ENCODE data around the gene LOXL1.

LOXL1 gene

GRCh38 chr15:73941449-73941848, 15.2 kb downstream of the LOXL1 start:
- no peak for DNase-seq

DNA sequence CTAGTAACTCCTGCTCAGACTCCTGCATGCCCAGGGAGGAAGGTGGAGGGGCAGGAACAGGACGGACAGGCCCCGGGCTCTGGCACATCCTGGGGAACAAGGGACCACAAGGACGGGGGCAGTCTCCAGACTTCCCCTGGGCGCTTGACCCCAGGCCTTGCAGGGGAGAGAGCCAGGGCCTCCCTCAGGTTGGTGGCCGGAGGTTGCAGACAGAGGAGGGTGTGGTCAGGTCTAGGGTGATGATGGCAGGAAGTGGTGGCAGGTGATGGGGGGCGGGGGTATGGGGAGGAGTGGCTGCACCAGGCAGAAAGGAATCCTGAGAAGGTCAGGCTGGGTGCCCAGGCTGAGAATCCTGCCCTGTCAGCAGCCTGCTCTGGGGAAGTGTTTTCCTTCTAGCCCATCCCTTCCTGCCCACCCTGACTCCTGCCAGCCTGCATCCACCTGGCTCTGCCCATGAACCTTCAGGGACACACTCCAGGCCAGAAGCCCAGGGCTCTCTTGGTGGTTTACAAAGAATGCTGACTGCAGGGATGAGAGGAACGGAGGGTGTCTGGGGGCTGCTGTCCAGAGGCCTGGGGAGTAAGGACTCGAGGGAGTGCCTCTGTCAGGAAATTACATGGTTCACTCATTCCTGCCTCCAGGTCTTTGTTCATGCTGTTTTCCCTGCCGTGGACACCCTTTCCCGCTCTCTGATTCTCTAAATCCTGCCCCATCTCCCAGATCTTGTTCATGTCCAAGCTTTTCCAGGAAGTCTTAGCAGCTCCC, 15.8 kb downstream of the LOXL1 start:
- no peak for DNase-seq

DNA sequence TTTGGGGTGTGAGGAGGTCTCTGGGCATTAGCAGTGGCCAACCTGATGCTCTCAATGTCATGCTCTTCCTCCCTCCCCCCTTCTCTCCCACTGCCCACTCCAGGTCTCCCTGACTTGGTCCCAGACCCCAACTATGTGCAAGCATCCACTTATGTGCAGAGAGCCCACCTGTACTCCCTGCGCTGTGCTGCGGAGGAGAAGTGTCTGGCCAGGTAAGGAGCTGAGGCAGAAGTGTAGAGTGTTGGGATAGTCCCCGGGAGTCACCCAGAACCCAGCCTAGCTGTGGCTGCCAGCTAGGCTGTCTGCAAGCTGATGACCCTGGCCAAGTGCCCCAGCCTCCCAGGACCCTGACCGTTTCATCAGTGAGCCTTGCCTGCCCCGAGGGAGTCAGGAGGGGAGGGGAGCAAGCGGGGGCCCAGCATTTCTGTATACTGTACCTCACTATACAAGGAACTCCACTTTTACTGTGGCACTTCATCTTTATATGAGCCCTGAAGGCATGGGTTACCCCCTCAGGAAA, 16.5 kb downstream of the LOXL1 start:
- no peak for DNase-seq

GRCh38 chr15:73944161-73945129, 18.2 kb downstream of the LOXL1 start:
- DNase-seq = peak; percentile 6

DNA sequence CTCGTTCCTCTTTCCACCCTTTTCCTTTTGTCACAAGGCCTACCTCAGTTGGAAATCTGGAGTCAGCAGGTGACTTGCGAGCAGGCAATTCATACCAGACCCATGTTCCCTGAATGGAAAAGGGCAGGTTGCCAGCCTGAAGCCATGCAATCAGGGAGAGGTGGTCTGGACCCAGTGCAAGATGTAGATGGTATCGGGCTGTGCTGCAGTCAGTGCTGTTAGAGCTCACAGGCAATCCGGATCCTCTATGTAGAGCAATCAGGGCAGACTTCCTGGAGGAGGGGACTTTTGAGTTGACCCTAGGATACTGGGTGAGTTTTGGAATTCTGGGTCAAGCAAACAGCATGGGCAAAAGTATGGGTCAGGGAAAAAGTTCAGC, 18.9 kb downstream of the LOXL1 start:
- DNase-seq = no peak

- no peak for DNase-seq
Observed at GRCh38 chr15:73946046-73946721, 19.9 kb downstream of the LOXL1 start.

DNA sequence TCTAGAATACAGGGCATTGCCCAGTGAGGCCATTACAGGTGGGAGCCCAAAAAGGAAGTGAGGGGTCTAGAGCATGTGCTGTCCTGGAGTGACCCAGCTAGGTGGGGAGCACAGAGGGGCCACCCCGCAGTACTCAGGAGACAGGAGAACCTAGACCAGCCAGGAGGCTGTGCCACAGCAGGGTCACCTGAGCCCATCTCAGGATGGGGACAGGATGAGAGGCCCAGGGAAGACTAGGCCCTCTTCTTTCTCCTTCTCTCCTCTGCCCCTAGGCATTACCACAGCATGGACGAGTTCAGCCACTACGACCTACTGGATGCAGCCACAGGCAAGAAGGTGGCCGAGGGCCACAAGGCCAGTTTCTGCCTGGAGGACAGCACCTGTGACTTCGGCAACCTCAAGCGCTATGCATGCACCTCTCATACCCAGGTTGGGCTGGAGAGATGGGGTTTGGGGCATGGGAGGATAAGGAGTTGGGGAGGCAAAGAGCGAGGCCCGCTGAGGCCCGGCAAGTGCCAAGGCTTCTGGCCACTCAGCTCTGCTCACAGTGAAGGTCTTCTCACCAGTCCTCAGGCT, 20.6 kb downstream of the LOXL1 start:
- no peak for DNase-seq

DNA sequence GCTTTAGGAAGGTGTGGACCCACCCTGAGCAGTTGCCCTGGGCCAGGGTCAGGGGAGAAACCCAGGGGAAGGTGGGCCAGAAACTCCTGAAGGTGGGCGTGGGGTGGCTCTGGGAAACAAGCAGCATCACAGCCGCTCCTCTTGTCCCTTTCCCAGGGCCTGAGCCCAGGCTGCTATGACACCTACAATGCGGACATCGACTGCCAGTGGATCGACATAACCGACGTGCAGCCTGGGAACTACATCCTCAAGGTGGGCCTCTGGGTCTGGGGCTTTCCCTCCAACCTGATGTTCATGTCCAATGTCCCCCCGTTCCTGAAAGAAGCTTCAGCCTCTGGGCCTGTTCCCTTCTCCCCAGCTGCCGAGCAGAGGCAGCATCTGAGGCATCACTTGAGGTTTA, 21.4 kb downstream of the LOXL1 start:
- no peak for DNase-seq

DNA sequence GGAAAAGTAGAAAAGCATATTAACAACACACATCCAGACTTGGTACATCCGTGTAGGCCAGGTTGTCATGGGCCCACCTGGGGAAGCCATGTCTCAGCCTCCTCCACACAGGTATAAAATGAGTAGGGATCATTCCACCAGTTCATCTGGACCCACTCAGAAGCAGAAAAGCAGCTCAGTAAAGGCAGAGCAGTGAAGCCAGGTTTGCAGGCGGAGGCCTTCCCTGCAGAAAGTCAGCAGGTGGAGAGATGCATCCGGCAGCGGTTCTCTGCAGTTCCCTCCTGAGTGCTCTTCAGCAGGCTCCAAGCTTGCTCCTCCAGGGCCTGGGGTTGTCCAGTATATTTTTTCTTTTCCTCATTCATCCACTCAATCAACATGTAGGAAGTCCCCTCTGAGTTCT, 22.1 kb downstream of the LOXL1 start:
- DNase-seq = no peak

- no peak for DNase-seq
Observed at GRCh38 chr15:73948982-73949381, 22.7 kb downstream of the LOXL1 start.

- DNase-seq = no peak
Observed at GRCh38 chr15:73949496-73949895, 23.2 kb downstream of the LOXL1 start.

- no peak for DNase-seq
Observed at GRCh38 chr15:73950479-73950830, 24.2 kb downstream of the LOXL1 start.

DNA sequence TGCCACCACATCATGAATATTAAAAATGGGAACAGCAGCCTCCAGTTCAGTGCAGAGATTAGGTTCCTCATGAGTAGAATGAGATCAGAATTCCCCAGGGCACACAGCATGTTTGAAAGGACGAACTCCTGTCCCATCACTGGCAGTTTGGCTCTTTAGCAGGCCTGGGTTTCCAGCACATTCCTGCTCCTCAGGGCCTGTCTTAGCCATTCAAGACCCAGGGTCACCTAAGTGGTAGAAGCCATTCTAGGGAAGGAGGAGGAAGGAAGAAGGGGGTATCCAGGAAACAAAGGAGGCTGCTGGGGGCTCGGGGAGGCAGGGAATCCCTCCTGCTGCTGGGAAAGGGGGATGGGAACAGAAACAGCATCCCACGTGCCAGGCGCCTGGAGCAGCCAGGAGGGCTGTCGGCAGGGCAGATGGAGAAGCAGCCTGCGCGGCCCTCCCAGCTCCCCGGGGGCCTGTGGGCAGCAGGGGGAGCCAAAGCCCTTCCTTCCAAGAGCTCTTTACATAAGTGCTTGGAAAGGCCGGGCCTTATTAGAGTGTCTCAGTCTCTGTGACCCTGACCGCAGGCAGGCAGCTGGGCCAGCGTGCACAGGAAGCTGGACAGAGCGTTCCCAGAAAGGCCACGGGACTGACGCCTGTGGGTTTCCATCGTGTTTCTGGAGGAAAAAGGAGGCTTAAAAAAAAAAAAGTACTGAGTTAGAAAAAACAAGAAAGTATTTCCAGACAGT, 24.7 kb downstream of the LOXL1 start:
- DNase-seq = peak; percentile 54

DNA sequence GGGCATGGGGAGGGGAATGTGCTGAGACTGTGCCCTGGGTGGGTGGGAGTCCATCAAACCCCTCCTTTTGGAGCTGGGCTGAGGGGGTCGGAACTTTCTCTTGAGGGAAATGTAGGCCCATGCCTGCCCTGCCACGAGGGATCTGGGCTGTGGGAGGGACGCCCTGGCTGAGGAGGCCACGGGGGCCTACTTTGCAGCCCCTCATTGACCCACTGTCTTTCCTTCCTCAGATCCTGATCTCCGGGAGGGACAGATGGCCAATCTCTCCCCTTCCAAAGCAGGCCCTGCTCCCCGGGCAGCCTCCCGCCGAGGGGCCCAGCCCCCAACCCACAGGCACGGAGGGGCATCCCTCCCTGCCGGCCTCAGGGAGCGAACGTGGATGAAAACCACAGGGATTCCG, 25.3 kb downstream of the LOXL1 start:
- DNase-seq = no peak

- DNase-seq = no peak
Observed at GRCh38 chr15:73952171-73952912, 26.1 kb downstream of the LOXL1 start.

DNA sequence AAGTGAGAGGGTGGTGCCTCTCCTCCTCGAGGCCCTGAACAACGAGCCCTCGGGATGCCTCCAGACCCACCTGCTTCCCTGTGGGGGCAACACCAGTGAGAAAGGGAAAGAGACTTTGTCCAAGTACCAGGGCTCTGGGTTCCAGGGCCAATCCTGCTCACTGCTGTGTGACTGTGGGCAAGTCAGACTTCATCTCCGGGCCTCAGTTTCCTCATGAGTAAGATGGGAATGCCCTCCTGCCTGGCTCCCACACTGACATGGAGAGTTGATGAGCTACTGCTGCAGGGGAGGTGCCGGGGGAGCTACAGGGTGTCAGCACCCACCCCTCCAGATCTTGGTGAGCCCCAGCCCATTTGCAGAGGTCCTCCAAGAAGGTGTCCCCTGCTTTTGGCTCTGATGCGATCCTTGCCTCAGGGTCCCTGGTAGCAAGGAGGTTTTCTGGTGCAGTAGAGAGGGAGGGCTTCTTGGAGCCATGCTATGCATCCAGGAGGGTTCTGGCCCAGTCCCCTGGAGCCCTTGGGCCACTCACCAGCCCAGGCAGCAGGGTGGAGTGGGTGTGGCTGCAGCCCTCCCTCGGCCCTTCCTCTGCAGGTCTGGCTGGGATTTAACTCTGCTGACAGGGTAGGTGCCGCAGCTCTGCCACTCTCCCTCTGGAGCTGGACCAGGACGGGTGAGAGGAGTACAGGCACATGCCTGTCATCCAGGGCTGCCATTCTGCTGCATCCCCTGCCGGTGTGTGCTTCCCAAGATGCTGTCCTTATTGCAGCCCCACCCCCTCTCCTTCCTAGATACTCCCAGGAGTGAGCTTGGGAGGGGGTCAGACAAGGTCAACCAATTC, 26.9 kb downstream of the LOXL1 start:
- DNase-seq = no peak

- DNase-seq = no peak
Observed at GRCh38 chr15:73954188-73955145, 28.2 kb downstream of the LOXL1 start.

GRCh38 chr15:73955326-73955725, 29.1 kb downstream of the LOXL1 start:
- DNase-seq = no peak
